CD4-positive, alpha-beta T cell treated with Interleukin-6 for 4 hours (primary cell): ENCODE data around the gene ICE2.

ENCODE experiments used
- DNase-seq: peaks from one replicate; pipeline ENCODE4 v3.0.0-alpha.2; 2020; ENCODE audit warnings: mixed read lengths

ICE2 gene

GRCh38 chr15:60486742-60487141 lies 7.8 kb upstream of the ICE2 start:
- DNase-seq: no peak

DNA sequence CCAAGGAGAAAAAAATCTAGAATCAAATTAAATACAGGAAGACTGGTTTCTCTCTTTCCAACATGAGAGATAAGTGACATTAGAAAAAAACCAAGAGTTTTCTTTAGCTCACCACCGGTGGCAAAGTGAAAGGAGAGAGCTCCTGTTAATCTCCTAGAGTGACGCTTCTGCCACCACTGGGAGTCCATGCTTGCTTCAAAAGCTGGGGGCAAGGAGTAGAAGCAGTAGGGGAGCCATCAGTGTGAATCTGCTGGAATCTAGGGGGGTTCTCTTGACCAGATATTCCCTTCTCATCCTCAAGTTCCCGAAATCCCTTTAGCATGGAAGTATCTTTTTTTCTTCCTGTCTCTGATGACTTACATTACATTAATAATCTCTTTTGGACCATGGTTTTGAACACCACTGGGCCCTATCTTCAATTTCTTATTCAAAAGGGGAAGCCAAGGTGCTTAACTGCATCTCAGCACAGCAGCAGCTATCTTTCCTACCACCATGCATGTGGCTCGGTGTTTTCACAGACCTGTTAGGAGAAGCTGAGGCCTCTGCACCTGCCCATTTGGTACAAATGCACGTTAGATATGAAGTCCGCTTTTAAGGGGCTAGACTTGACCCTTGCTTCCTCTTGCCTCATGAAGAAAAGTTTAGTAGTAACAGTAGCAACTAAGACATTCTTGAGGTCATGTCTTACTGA lies 6.6 kb upstream of the ICE2 start:
- no peak for DNase-seq

GRCh38 chr15:60483042-60483441 lies 4.1 kb upstream of the ICE2 start:
- DNase-seq: no peak

- DNase-seq: no peak
Measured at GRCh38 chr15:60480888-60481287, 1.9 kb upstream of the ICE2 start.

GRCh38 chr15:60480149-60480548 lies 1.2 kb upstream of the ICE2 start:
- DNase-seq: no peak

DNA sequence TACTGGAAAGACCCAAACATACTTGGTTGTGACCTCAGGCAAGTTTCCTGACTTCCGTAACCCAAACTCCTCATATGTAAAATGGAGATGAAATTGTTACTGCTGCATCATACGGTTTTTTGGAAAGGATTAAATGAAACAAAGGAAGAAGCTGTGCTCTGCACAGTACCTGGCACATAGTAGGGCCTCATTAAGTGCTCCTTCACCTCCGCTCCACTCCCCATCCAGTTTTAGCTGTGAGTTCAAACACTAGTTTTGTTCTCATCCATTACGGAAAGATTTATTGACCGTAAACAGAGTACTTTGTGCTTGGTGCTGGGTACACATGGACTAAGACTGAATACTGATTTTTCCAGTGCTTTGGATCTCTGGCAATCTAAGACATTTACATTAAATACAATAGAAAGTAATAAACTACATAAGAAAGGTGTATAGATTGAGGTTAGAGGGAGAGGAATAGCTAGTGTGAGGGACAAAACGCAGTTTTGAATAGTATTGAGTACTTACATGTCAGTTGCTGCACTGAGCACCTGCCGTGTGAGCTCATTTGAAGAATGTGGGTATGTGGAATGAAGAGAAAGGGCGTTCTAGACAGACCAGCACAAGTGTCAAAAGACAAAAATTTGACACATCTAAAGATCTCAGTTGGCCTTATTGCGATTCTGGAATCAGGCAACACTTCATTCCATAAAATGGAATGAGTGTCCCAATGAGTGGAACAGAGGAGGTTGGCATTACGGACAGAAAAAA lies 594 bp upstream of the ICE2 start:
- DNase-seq: no peak

GRCh38 chr15:60477916-60478565 lies 901 bp downstream of the ICE2 start:
- DNase-seq: no peak

GRCh38 chr15:60477164-60477563 lies 1.8 kb downstream of the ICE2 start:
- DNase-seq: no peak

GRCh38 chr15:60476713-60477112 lies 2.2 kb downstream of the ICE2 start:
- no peak for DNase-seq

DNA sequence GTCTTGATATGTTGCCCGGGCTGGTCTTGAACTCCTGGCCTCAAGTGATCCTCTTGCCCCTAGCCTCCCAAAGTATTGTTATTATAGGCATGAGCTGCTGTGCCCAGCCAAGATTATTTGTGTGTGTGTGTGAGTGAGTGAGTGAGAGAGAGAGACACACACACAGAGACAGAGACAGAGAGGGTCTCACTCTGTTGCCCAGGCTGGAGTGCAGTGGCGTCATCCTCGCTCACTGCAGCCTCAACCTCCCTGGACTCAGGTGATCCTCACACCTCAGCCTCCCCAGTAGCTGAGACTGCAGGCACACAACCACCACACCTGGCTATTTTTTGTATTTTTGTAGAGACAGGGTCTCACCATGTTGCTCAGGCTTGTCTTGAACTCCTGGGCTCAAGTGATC lies 5.8 kb downstream of the ICE2 start:
- no peak for DNase-seq

DNA sequence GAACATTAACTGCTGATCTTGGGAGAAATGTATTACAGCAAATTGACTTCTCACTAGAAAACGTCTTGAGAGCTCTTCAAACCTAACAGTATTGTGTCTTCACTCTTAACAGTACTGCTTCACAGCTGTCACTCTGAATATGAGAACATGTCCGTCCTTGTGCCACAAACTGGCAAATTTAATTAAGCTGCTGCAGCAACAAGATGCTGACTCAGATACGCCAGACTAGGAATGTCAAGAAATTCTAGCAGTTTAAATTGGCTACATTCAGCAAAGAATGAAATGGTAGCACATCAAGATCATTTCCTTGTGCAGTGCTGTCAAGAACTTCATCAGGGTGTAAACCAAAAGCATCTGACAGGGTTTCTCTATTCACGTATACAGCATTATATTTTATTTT lies 7.6 kb downstream of the ICE2 start:
- no peak for DNase-seq

DNA sequence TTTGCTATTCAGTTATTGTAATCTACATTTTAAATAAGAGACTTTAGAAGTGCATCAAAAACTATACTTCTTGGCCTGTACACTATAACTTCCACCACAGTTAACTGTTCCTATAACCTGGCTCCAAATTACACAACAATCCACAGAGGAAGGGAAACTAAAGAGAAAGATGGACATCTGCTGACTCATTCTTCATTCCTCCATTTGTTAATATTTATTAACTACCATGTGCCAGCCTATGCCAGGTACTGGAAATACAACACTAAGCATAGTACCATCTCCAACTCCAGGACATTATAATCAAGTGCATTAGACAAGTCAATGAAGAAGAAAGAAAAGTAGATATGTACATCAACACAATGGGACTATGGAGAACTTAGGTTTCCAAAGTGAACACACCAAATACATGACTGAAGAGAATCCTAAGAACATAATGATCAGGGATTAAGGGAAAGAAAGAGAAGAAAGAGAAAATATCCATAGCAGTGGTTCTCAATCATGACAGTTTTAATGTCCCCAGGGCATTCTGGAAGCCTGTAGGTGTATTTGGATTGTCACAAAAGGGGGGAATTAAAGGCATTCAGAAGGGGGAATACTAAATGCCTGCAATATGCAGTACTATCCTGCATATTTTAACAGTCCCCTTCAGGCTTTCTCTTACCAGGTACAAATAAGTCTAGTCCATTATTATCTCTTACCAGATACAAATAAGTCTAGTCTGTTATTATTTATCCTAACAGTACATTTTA lies 8.9 kb downstream of the ICE2 start:
- DNase-seq: no peak

GRCh38 chr15:60464836-60465630 lies 13.9 kb downstream of the ICE2 start:
- no peak for DNase-seq

GRCh38 chr15:60462027-60462426 lies 16.9 kb downstream of the ICE2 start:
- DNase-seq: no peak

DNA sequence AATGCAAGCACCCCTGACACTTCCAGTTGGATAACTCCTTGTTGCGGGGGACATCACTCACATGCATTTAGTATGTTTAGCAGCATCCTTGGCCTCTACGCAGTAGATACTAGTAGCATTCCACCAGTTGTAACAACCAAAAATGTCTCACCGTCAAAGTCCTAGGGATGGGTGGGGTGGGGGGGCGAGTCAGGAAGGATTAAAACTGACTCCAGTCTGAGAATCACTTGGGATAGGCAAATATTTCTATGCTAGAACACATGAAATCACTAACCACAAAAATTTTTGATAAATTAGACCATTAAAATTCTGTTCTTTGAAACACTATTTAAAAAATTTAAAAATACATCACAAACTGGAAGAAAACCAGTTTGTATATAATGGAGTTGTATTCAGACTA lies 18.0 kb downstream of the ICE2 start:
- no peak for DNase-seq

GRCh38 chr15:60458721-60459120 lies 20.2 kb downstream of the ICE2 start:
- no peak for DNase-seq

- DNase-seq: no peak
Measured at GRCh38 chr15:60457985-60458384, 21.0 kb downstream of the ICE2 start.

- no peak for DNase-seq
Measured at GRCh38 chr15:60454824-60455223, 24.1 kb downstream of the ICE2 start.

- DNase-seq: no peak
Measured at GRCh38 chr15:60448668-60449360, 30.1 kb downstream of the ICE2 start.

DNA sequence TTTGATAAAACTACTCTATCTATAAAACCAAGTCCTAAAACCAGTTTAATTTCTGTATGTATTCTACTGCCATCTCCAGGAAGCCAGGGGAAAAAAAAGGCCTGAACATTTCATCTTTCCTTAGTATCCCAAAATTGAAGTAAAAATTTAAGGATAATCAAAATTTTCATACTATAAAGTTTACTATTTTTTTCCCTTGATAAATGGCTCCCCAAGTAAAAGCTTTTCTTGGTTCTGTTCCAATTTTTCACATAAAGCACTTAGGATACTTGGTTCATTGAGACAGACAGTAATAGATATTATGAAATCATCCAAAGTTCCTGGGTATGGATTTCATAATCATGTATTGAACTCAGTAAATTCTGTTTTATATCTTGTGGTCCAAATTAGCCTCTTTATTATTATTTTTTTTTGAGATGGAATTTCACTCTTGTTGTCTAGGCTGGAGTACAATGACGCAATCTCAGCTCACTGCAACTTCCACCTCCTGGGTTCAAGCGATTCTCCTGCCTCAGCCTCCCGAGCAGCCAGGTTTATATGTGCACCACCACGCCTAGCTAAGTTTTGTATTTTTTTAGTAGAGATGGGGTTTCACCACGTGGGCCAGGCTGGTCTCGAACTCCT lies 34.5 kb downstream of the ICE2 start:
- no peak for DNase-seq

DNA sequence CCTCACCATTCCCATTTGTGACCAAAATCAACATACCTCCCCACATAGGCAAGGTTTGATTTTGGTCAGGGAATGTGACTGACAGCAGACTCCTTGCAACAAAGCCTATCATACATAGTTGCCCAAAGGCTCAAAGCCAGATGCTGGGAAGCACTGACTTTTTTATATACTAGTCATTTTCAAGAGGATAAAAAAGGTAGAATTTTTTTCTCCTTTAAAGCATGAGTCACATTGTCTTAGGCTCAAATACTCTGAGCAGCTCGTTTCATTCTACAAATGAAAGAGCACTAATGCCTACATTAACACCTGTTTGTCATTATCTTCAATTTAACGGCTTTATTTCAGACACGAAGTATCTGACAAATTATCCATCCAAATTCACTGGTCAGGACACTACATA lies 36.2 kb downstream of the ICE2 start:
- no peak for DNase-seq
